Measurements from ENCODE around the gene RBP2.

Gene RBP2

DNA sequence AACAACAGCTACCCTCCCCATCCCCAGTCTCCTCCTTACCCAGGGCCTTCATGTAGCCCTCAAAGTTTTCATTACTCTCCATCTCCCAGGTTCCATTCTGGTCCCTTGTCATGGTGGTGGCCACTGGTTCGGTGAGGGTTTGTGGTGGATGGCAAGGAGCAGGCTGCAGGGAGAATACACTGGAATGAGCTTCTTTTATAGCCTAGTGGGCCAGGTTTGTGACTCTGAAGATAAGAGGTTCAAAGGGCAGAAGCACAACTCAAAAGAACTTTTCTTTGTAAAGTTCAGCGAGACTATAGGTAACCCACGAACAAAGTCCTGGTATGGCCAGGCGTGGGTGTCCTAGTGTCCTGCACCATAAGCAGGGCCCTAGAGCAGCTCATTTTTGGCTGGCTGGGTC is at the start of gene RBP2:
TSS of gene RBP2 (minus strand) at position 169 of the 400 bp plus-strand sequence. CDS start at position 112, 57 bp downstream.
- DNase-seq = no peak

DNA sequence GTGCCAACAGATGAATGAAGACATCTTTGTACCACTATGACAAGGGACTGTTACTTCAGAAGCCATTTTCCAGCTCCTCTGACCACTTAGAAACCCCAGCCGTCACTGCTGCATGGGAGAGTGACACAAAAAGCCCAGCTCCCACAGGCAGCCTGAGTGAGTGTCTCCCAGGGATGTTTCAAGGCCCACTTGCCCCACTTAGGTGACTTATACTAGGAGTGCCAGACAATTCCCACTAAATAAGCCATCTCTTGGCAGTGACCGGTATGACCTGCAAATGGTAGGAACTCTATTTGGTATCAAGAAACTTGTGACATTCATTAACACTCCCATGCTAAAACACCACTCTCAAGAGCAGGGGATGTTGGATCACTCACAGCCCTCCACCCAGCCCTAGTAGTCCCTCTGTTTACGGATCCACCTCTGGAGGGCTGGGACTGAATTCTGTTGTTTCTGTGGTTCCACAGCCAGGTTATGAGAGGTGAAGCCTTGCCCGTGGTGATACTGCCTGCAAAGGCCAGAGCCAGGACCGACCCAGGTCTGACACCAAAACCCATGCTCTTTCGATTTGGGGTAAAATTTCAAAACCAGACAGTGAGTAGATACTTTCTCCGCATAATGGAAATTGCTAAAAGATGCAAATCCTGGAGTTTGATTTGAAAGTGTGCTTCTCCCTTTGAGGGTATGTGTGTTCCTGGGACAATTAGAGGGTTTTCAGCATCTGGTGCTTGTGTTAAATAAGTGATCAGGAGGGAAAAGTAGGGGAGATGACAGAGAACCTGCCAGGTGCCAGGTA is 48.7 kb upstream of the RBP2 start:
- DNase-seq = no peak

DNA sequence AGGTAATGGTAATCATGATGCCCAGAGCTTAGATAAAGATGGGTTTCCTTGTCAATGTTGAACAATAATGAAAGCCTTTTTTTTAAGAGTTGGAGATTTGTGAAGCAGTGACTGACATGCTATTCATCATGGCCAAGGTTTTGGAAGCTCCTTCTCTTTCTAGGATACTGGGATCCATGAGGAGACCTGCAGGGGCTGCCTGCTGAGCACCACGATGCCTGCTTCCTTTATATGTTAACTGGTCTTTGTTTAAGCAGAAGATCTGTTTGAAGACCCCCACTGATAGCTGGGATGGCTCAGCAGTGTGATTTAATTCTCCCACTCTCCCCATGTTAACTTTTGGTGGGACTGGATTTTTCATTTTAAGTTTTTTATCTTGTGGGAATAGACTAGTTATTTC is 47.4 kb upstream of the RBP2 start:
- no peak for DNase-seq

DNA sequence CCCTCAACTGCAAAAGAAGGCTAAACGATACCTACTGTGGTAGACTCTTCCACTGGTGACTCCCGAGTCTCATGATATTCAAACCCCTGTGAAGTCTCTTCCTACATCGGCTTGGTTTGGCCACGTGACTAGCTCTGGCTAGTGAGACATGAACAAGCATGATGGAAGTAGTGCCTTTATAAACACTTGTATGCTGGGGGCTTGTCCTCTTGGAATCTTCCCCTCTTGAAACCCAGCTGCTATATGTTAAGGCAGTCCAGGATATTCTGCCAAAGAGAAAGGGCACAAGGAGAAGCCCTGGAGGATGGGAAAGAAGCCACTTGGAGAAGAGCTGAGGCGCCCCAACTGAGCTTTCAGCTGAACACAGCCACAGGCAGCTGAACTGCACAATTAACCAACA is 46.9 kb upstream of the RBP2 start:
- no peak for DNase-seq

DNA sequence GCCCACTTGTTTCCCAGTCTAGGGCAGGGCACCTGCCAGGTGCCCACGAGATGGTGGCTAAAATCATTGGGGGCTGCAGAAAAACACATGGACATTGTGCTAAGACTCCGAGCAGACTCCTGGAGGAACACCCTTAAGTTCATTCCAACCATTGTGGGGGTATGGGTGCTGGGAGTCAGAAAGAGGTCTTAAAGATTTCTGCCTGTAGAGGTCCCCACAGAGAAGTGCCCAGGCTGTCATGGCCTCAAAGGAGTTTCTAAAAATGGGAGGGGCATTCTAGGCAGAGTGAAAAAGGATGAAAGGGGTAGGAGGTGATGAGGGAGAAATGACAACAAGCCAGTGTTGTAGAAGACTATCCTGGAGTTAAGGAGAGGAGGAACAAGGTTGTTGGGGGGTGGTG is 46.1 kb upstream of the RBP2 start:
- no peak for DNase-seq

DNA sequence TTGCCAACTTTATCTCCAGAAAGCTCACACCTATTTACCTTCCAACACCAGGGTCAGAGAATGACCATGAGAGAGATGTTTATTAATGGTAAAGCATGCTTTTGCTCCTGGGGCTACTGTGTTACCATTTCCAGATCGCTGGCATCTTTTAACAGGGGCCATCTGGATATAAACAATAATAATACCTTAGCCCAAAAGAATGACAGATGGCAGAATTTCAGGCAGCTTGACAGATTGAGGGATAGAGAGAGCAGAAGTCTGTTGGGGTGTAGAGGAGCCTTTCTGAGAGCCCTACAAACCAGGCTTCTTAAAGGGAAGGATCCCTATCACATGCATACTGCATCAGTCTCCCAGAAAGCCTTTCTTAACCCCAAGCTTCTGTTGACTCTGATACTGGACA is 45.5 kb upstream of the RBP2 start:
- no peak for DNase-seq

DNA sequence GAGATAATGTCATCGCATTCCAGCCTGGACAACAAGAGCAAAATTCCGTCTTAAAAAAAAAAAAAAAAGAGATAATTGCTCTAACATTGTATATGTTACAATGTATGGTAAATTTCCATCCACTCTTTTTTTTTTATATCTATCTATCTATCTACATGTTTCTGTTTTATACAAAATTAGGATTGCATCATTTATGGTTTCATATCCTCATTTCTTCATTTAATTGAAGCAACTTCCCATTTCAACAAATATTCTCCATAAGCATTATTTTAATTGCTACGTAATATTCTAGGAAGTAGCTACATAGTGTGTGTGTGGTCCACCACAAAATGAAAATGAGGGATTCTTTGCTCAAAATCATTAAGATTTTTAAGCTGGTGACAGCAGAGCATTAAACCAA is 44.8 kb upstream of the RBP2 start:
- no peak for DNase-seq

DNA sequence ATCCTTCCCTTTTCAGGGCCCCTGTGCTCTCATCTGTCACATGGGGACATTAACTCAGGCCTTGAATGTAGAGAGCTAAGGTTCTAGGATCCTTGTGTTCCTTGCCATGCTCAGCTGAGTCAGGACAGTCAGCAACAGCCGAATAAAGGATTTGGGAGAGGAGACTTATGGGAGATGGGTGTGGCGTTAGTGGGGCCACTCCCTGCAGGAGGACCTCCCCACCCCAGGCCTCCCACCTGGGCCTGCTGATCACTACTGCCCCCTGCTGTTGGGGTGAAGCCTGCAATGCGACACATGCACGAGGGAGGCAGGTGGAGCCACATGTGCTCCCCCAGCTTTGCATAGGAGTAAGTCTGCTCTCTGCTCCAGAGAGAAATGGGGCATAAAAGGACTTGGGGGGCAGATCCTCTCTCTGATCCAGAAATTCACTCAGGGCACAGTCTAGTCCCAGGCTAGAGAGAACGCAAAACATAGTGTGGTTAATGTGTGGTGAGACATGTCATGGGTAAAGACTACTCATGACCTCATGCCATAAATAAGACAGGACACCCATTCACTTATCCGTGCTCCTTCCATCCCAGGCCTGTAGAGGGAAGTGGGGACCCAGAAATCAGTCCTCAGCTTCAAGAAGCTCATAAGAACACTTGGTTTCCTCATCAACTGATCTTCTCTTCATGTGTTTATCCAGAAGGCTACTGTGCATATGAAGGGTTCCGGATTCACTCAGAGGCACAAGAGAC is 43.9 kb upstream of the RBP2 start:
- DNase-seq = no peak

DNA sequence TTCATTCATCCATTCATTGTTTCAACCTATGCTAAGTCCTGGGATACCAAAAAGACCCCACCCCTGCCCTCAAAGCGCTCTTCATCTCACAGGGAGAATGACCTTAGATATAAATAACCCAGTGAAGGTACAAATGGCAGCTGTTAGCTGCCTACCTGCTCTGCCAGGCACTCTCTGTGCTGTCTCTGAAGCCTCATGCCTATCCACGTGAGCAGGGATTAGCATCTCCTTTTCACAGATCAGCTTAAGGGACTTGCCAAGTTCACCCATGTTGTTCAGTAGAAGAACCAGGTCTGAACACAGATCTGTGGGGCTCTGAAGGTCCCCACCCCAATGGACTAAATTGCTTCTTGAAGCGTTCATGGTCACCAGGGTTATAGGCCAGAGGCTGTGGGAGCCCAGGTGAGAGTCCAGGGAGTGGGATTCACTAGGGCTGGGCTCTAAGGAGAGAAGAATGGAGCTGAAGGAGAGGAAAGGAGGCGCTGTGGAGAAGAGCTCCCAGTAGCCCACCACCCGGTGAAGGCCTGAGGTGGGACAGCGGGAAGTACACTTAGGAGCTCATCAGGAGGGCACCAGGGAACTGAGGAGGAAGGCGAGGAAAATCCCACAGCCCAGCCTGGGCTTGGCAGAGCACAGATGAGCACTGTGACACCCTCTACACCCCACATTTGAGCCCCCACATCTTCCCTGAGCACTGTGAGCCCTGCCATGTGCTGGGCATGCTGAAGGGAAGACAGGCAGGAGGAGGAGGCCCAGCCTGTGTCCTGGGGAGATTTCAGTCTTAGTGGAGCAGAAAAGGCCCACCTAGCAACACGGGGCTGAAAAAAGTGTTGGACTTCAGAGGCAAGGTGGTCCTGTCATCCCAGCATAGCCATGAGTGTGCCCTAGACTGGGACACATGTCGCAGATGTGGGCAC is 42.9 kb upstream of the RBP2 start:
- no peak for DNase-seq

DNA sequence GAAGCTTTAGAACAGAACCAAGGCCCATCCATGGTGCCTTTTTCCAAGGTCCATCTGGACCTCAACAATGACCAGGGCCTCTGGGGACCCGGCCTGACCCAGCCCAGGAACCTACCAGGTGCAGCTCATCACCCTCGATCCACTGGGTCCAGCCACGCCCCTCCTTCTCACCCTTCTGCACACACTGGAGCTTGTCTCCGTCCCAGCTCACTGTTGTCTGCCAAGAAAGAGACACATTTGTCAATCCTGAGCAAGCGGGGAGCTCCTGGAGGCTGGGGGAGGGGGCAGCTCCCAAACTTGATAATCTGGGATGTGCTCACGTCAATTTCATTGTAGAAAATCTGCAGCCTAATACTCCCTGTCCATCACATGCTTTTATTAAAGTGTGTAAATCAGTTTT is 42.0 kb upstream of the RBP2 start:
- DNase-seq = no peak

DNA sequence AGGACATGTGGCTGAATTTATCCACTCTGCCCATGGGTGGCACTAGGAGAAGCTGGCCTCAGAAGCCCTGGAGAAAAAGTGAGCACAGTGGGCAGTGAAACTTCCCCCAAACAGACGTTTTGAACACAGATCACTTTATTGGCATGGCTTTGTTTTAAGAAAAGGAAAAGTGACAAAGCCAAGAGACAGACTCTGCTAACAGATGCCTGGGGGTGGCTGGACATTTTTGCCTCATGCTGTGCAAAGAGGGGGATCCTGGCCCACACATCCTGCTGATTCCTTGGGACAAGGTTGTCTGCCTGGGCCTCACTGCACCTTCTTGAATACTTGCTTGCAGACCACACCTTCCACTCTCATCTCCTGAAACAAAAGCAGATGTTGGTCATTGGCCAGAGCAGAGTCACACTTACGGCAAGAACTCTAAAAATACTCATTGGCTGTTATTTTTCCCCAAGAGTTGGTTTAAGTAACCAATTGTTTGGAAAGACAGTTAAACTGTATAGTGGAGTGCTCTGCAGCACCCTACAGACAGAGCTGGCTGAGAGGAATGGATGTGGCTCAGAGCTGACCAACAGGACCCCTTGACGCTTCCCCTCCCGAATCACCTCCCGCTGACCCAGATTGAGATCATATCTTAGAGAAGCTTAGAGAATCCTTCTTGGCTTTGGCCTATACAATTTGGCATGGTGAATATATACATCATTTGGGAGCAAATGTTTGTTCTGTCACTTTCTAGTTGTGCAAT is 41.2 kb upstream of the RBP2 start:
- no peak for DNase-seq

DNA sequence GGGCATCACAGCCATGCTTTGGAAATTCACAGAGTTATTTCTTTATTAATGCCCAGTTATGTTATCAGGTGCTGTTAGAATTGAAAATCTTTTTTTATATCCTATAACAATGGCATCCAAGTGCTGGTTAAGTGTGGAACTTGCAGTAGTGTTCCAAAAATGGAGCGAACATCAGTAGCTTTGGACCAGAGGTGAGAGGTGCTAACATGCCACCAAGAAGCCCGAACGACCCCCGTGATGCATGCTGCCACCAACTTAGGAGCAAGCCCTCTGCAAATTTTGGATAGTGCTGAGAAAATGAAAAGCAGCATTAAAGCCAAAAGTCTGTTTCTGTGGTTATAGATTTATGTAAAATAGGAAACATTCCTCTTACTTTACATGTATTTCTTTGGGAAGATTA is 38.4 kb upstream of the RBP2 start:
- no peak for DNase-seq

DNA sequence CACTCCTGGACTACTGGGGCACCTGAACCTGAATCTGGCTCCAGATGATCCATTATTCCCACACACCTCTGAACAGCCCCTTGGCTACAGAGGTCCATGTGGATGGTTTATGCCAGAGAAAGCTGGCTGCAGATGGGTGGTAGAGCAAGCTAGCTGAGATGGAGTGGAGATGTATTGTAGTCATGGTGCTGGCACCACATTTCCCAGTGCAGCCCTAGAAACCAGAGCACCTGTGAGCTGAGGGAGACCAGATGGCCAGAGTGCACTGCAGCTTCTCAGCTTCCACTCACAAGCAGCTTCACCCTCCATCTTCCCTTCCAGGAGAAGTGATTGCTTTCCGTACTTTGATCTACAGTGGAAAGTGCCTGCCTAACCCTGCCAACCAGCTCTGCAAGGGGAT is 33.3 kb upstream of the RBP2 start:
- DNase-seq = no peak

DNA sequence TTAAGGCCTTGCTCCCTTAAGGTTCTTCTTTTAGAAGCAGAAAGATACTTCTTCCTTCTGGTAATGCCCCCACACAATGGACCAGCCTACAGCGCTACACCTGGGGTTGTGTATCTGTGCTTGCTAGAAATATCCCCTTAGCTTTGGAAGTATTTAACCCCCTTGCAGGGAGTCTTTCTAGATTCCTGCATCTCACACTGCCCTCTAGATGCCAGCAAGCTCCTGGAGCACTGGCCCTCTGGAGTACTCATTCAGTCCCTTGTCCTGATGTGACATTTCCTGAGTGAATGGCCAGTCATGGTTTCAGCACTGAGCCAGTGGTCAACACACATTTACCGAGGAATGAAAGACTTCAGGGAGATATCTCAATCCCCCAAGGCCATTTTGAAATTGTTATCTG is 30.4 kb upstream of the RBP2 start:
- no peak for DNase-seq

DNA sequence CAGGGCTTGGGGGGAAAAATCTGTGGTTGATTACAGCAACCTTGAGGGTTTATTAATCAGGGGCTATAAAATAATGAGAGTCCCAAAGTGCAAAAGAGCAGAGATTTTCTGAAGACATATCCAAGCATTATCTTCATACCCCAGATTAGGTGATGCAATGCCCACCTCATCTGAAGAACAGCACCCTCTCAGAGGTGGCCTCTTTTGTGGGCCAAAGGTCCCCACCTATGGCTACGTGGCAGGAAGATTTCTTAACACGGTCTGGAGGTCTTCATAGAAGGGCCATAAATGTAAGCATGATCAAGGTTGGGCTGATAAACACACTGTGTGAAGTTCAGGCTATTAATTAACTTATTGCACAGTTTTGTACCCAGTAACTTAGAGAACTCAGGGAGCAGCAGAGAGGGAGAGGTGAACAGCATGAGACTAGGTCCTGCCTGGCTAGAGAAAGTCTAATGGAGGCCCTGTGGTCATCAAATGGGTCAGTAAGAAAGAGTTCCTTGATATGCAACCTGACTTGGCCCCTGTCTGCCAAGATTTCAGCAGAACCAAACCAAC is 29.6 kb upstream of the RBP2 start:
- no peak for DNase-seq

DNA sequence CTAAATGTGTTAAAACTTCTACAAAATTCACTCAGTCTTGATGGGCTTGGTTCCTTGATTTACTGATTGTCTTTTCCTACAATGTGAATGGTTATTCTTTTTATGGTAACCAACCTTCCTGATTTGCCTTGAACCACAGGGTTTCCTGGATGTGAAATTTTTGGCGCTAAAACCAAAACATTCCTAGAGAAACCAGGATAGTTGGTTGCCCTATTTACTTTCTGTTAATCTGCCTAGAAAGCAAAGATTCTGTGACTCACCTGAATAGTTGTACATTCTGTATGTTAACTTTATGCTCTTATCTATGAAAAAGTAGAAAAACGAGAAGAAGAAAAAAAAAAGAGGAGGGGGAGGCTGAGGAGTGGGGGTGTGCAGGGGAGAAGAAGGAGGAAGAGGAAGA is 23.2 kb upstream of the RBP2 start:
- DNase-seq = no peak

DNA sequence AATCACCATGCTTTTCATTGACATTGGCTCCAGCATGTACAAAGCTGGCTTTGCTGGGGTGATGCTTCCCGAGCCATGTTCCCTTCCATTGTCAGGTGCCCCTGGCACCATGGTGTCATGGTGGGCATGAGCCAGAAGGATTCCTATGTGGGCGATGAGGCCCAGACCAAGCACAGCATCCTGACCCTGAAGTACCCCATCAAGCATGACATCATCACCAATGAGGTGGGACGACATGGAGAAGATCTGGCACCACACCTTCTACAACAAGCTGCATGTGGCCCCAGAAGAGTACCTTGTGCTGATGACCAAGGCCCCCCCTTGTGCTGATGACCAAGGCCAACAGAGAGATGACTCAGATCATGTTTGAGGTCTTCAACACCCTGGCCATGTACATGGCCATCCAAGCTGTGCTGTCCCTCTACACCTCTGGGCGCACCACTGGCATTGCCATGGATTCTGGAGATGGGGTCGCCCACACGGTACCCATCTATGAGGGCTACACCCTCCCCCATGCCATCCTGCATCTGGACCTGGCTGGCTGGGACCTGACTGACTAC is 17.6 kb upstream of the RBP2 start:
- DNase-seq = no peak

DNA sequence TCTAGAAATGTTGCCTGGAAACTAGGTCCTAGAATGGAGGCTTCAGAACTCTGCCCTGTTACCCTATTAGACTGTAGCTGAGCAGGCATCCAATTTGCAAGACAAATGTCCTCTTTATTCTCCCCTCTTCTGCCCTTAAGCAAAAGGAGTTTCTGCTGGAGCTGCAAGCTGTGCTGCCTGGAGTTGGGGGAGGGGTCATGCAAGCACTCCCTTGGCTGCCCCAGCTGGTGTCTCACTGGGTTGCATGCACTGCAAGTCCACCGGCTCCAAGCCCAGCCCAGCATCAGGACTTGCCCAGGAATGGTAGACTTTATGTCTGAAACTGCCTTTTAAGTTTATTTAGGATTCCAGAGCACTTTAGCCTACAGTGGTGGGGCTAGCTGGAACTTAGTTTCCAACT is 15.7 kb upstream of the RBP2 start:
- no peak for DNase-seq

DNA sequence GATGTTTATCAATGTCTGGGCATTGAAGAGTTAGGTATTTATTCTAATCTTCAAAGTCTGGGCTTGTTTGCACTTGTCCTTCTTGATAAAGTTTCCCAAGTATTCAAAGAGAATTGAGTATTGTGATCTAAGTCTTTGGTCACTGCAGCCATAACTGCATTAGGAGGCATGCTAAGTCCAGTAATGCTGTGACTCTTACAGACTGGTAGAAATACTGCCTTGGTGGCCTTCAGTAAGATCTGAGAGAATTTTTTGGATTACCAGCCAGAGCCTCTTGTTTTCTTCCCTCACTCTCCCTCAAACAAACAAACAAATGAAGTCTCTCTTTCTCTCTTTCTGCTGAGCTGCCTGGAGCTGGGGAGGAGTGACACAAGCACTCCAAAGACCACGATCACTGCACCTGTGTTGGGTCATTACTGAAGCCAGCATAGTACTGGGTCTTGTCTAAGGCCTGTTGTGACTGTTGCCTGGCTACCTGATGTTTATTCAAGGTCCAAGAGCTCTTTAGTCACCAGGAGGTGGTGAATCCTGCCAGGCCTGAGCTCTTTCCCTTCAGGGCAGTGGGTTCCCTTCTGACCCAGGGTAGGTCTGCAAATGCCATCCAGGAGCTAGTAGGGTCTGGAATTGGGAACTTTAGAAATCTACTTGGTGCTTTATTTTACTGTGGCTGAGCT is 14.8 kb upstream of the RBP2 start:
- no peak for DNase-seq

DNA sequence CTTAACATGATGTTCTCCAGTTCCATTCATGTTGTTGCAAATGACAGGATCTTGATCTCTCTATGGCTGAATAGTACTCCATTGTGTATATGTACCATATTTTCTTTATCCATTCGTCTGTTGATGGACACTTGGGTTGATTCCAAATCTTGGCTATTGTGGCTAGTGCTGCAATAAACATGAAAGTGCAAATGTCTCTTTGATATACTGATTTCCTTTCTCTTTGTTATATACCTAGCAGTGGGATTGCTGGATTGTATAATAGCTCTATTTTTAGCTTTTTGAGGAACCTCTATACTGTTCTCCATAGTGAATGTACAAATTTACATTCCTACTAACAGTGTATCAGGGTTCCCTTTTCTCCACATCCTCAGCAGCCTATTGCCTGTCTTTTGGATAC is 5.9 kb upstream of the RBP2 start:
- no peak for DNase-seq

DNA sequence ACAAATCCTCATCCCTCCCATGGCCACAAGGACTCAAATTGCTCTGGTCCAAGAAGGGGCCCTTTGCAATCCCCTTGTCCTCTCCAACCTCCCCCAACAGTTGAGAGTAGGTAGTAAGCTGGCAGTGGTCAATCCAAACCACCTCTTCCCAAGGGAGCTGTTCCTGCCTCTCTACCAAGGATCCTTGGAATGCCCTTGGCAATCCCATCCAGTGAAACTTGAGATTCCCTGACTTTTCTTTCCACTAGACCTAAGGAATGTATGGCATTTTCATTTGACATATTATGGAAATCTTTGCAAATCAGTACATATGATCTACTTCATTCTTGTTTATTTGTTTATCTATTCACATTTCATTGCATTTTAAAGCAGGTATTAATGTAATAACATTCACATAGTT is 4.8 kb upstream of the RBP2 start:
- no peak for DNase-seq

DNA sequence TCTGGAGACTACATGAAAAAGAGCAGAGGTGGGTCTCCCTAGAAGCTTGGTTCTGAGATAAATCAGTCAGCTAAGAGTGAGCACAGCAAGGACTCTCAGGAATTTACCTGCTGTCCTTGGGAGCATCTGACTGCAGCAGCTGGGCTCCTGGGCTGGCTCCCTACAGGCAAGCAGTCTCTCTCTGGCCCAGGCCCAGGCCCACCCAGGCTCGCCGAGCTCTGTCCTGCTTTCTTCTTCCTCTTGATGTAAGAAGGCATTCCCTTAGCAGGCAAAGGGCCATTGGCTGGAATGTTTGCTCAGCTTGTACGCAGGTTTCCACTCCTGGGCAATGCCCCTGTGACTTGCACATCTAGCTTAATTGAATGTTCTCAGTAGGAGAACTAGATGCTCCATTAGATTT is 4.3 kb upstream of the RBP2 start:
- DNase-seq = no peak

All from amniotic stem cell (primary cell).